WERI-Rb-1 (cell line): ENCODE results near the gene PEAK1.

ENCODE experiments used
- DNase-seq: peaks from one replicate; pipeline ENCODE4 v3.0.0-alpha.2; 2020
- H3K27ac ChIP-seq: fragments of 250-450 bp; sonication (Bioruptor Pico); 2 replicates; pipeline ENCODE4 v1.5.1; 2020; ENCODE audit warnings: mild to moderate bottlenecking, moderate library complexity
- H3K27me3 ChIP-seq: fragments of 250-450 bp; sonication (Bioruptor Pico); 2 replicates; pipeline ENCODE4 v1.5.1; 2021; ENCODE audit warnings: mild to moderate bottlenecking, low read depth, moderate library complexity; ENCODE audit not compliant: insufficient read depth, severe bottlenecking
- H3K36me3 ChIP-seq: fragments of 250-450 bp; sonication (Bioruptor Pico); 2 replicates; pipeline ENCODE4 v1.5.1; 2020; ENCODE audit warnings: mild to moderate bottlenecking, moderate library complexity
- H3K4me3 ChIP-seq: 2 replicates; pipeline ENCODE4 v1.5.1; 2011; ENCODE audit warnings: low read depth, mild to moderate bottlenecking, control low read depth, low read length
- H3K9me3 ChIP-seq: fragments of 250-450 bp; sonication (Bioruptor Pico); 2 replicates; pipeline ENCODE4 v1.5.1; 2021; ENCODE audit warnings: mild to moderate bottlenecking, moderate library complexity; ENCODE audit not compliant: severe bottlenecking
- TF ChIP-seq, protein P1 (sequence below): IDR thresholded peaks from 2 replicates; pipeline ENCODE4 v1.5.1; 2011; ENCODE audit warnings: low read depth, mild to moderate bottlenecking, control low read depth, inconsistent platforms, low read length

The PEAK1 gene

DNA sequence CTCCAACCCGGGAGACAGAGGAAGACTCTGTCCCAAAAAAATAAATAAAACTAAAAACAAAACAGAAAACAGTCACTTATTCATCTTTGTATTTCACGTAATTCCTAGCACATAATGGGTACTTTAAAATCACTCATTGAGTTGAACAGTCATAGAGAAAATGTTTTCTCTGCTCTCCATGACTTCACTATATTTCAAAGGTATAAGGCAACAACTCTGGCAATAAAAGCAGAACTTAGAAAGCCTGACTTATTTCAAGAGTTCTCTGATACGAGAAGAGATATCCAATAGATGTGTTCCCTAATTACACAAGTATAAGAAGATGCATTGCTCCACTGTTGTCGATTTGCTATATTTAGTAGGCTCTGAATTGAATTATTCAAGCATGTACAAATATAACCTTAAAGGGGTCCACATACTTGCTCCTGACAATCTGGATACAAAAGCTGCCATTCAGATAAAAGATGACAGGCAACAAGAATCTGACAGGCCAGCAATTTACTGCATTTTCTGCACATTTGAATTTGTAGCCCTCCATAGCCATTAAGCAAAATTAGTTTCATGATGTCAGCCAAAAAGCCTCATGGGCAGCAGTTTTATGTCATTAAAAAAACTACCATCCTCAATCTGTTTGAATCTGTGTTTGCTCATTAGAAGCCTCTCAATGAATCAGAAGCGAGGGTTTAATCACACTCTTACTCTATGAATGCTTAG lies 47.9 kb downstream of the PEAK1 start:
- no peaks in the 10 kb centered on the region for H3K36me3 ChIP-seq
- H3K27ac ChIP-seq, result no peak overlapping the region
- DNase-seq, result no peak
- no peaks in the 10 kb centered on the region for H3K9me3 ChIP-seq
- TF ChIP-seq, protein P1, sequence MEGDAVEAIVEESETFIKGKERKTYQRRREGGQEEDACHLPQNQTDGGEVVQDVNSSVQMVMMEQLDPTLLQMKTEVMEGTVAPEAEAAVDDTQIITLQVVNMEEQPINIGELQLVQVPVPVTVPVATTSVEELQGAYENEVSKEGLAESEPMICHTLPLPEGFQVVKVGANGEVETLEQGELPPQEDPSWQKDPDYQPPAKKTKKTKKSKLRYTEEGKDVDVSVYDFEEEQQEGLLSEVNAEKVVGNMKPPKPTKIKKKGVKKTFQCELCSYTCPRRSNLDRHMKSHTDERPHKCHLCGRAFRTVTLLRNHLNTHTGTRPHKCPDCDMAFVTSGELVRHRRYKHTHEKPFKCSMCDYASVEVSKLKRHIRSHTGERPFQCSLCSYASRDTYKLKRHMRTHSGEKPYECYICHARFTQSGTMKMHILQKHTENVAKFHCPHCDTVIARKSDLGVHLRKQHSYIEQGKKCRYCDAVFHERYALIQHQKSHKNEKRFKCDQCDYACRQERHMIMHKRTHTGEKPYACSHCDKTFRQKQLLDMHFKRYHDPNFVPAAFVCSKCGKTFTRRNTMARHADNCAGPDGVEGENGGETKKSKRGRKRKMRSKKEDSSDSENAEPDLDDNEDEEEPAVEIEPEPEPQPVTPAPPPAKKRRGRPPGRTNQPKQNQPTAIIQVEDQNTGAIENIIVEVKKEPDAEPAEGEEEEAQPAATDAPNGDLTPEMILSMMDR, result no peak
- no peak overlapping the region for H3K4me3 ChIP-seq
- no peaks in the 10 kb centered on the region for H3K27me3 ChIP-seq

DNA sequence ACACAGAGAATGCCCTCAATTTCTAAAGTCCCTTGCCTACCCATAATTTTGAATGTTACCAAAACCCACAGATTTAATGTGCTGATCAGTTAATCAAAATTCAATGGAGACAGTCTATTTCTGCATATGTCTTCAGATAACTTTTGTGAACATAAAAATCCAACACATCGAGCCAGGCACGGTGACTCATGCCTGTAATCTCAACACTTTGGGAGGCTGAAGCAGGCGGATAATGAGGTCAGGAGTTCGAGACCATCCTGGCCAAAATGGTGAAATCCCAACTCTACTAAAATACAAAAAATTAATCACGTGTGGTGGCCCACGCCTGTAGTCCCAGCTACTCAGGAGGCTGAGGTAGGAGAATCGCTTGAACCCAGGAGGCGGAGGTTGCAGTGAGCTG lies 49.3 kb downstream of the PEAK1 start:
- no peak for DNase-seq
- TF ChIP-seq, protein P1, result no peak
- H3K4me3 ChIP-seq, result no peak overlapping the region
- no peaks in the 10 kb centered on the region for H3K36me3 ChIP-seq
- no peaks in the 10 kb centered on the region for H3K9me3 ChIP-seq
- H3K27me3 ChIP-seq, result no peaks in the 10 kb centered on the region
- no peak overlapping the region for H3K27ac ChIP-seq

- TF ChIP-seq, protein P1, result no peak
- H3K27me3 ChIP-seq, result no peaks in the 10 kb centered on the region
- H3K27ac ChIP-seq, result no peak overlapping the region
- DNase-seq, result no peak
- H3K36me3 ChIP-seq, result no peaks in the 10 kb centered on the region
- H3K4me3 ChIP-seq, result no peak overlapping the region
- H3K9me3 ChIP-seq, result no peaks in the 10 kb centered on the region
Measured at GRCh38 chr15:77369168-77369567, 50.7 kb downstream of the PEAK1 start.

GRCh38 chr15:77367631-77368030 lies 52.3 kb downstream of the PEAK1 start:
- H3K27ac ChIP-seq, result no peak overlapping the region
- TF ChIP-seq, protein P1, result no peak
- no peak for DNase-seq
- no peaks in the 10 kb centered on the region for H3K36me3 ChIP-seq
- no peaks in the 10 kb centered on the region for H3K9me3 ChIP-seq
- H3K4me3 ChIP-seq, result no peak overlapping the region
- no peaks in the 10 kb centered on the region for H3K27me3 ChIP-seq

GRCh38 chr15:77361456-77361855 lies 58.4 kb downstream of the PEAK1 start:
- no peak for DNase-seq
- no peak overlapping the region for H3K4me3 ChIP-seq
- H3K27me3 ChIP-seq, result no peaks in the 10 kb centered on the region
- no peak overlapping the region for H3K27ac ChIP-seq
- H3K9me3 ChIP-seq, result no peaks in the 10 kb centered on the region
- H3K36me3 ChIP-seq, result no peaks in the 10 kb centered on the region
- TF ChIP-seq, protein P1, result no peak
